Measurements from ENCODE around the gene TMEM38A. TPM values are rescaled to one million over a fixed set of nuclear protein-coding genes. Genes with fewer than 3 reads are reported as not detected.

The TMEM38A gene
- total and polyA plus RNA-seq, 9 of the 15 experiments (the other 6 are each of a cell fraction or from before 2014, with no cell fraction given), result 0.35 to 2.1 (median 1.2) TPM

DNA sequence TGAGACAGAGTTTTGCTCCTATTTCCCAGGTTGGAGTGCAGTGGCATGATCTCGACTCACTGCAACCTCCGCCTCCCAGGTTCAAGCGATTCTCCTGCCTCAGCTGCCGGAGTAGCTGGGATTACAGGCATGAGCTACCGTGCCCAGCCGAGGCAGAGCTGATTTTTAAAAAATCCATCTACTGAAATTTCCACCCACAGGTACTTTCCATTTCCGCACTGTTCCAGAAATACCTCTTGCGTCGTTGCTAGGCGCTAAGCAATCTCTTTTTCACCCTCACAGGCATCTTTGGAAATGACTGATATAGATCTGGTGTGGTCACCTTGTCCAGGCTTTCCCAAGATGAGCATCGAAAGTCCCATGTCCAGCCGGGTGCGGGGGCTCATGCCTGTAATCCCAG is 9.4 kb downstream of the TMEM38A start (continued):
- TF ChIP-seq ETV1 (tag; conservative IDR thresholded peaks at IDR 0.05; ENCODE audit: low read depth) (no peak), TAF1 (IDR thresholded peaks at IDR 0.05; ENCODE audit: control insufficient read depth, extremely low read depth, insufficient read depth, low read length, severe bottlenecking) (no peak), SNIP1 (IDR thresholded peaks at IDR 0.05; ENCODE audit: low read depth) (no peak)
- TF ChIP-seq, protein P1, sequence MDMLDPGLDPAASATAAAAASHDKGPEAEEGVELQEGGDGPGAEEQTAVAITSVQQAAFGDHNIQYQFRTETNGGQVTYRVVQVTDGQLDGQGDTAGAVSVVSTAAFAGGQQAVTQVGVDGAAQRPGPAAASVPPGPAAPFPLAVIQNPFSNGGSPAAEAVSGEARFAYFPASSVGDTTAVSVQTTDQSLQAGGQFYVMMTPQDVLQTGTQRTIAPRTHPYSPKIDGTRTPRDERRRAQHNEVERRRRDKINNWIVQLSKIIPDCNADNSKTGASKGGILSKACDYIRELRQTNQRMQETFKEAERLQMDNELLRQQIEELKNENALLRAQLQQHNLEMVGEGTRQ (CRISPR knock-in tag; IDR thresholded peaks at IDR 0.05), result no peak

DNA sequence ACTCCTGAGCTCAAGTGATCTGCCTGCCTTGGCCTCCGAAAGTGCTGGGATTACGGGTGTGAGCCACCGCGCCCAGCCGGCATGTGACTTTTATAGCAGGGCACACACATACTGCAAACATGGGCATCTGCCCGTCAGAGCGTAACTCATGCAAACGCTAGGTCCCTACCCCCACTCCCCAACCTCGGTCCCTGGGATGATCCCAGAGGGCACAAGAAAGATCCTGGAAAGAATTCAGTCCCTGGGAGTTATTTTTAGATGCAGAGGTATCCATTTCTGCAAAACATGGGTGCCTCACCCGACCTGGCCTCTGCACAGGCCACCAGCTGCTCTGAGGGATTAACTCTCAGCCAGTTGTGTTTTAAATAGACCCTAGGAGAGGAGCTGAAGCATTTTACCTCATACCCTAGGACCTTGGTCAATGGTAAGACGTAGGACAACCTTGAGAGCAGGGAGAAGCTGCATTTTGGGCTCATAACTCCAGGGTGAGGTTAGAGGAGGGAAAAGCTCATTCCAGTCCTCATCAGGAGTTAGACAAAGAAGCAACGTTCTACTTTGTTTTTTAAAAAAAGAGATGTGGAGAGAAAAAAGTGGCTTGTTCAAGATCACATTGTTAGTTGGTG is 10.8 kb downstream of the TMEM38A start:
- in situ Hi-C loops (cut with MboI), result no loop called here
- no TSS peak for BruUV-seq (replicated peaks)
- Histone ChIP-seq H2AFZ (ENCODE audit: low read depth, low read length) (no peak overlapping the region), H3K9ac (ENCODE audit: insufficient read depth in 1 of 2, low read depth in 2 of 2, low read length in 2 of 2) (no peak overlapping the region), H3K27ac (ENCODE audit: extremely low read depth, low read depth, low read length) (no peak overlapping the region), H3K79me2 (ENCODE audit: control insufficient read depth, insufficient read depth, low read length) (no peaks in the 10 kb centered on the region), H3K9me1 (ENCODE audit: control insufficient read depth, insufficient read depth, low read length) (no peaks in the 10 kb centered on the region), H3K27me3 (ENCODE audit: control insufficient read depth in 2 of 2, insufficient read depth in 2 of 2, low read length in 2 of 2) (no peaks in the 10 kb centered on the region), H3K4me2 (ENCODE audit: insufficient read depth, low read length) (no peak overlapping the region), H4K20me1 (replicated peaks; ENCODE audit: control insufficient read depth, insufficient read depth, low read length) (no peaks in the 10 kb centered on the region), H3K9me3 (replicated peaks; ENCODE audit: control insufficient read depth, insufficient read depth, low read depth, low read length) (no peaks in the 10 kb centered on the region), H3K36me3 (ENCODE audit: control insufficient read depth, insufficient read depth, low read length) (no peaks in the 10 kb centered on the region), H3K4me1 (replicated peaks in 1 of 2; ENCODE audit: control insufficient read depth in 2 of 2, insufficient read depth in 2 of 2, low read length in 2 of 2) (no peaks in the 10 kb centered on the region), H3K4me3 (no peak overlapping the region)
- WGBS (ENCODE audit: insufficient coverage, low coverage, missing lambda C conversion rate), result 47% methylated on average over 12 of the region's 12 CpGs
- no peak for FAIRE-seq
- ChIA-PET POLR2A (no interaction called here), CTCF (ENCODE audit: low intra/inter-chr PET ratio) (no interaction called here)
- no peak for DNase-seq (ENCODE audit: extremely low read depth in 1 of 4, low spot score in 3 of 4)
- no peak for ATAC-seq
- intact Hi-C loops (cut with micrococcal nuclease), result no loop called here
- TF ChIP-seq HDAC8 (tag; IDR thresholded peaks at IDR 0.05) (no peak), ZBTB34 (CRISPR knock-in tag; IDR thresholded peaks at IDR 0.05) (no peak), SAP30 (IDR thresholded peaks at IDR 0.05; ENCODE audit: borderline replicate concordance, insufficient read depth, low read depth, low read length, poor library complexity, severe bottlenecking) (no peak), NFRKB (IDR thresholded peaks at IDR 0.05; ENCODE audit: low read depth) (no peak), NFE2L1 (tag; IDR thresholded peaks at IDR 0.05; ENCODE audit: borderline replicate concordance, low read depth) (no peak), POLR2B (IDR thresholded peaks at IDR 0.05; ENCODE audit: low read depth, partially characterized antibody) (no peak), POLR3A (IDR thresholded peaks at IDR 0.05; ENCODE audit: borderline replicate concordance, extremely low read depth, insufficient read depth, insufficient read length) (no peak), XRCC3 (IDR thresholded peaks at IDR 0.05) (no peak), IRF2 (CRISPR knock-in tag; IDR thresholded peaks at IDR 0.05) (no peak), CREBBP (IDR thresholded peaks at IDR 0.05; ENCODE audit: low read depth, low read length) (no peak), CHD4 (IDR thresholded peaks at IDR 0.05; ENCODE audit: insufficient read depth, insufficient replicate concordance, low read depth, low read length, poor library complexity, severe bottlenecking) (no peak)
- TF ChIP-seq, protein P2, sequence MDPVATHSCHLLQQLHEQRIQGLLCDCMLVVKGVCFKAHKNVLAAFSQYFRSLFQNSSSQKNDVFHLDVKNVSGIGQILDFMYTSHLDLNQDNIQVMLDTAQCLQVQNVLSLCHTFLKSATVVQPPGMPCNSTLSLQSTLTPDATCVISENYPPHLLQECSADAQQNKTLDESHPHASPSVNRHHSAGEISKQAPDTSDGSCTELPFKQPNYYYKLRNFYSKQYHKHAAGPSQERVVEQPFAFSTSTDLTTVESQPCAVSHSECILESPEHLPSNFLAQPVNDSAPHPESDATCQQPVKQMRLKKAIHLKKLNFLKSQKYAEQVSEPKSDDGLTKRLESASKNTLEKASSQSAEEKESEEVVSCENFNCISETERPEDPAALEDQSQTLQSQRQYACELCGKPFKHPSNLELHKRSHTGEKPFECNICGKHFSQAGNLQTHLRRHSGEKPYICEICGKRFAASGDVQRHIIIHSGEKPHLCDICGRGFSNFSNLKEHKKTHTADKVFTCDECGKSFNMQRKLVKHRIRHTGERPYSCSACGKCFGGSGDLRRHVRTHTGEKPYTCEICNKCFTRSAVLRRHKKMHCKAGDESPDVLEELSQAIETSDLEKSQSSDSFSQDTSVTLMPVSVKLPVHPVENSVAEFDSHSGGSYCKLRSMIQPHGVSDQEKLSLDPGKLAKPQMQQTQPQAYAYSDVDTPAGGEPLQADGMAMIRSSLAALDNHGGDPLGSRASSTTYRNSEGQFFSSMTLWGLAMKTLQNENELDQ (CRISPR knock-in tag; IDR thresholded peaks at IDR 0.05; ENCODE audit: borderline replicate concordance), result no peak
